Measurements from ENCODE around the gene SHROOM3. TPM values are rescaled to one million over a fixed set of nuclear protein-coding genes. Genes with fewer than 3 reads are reported as not detected.

The SHROOM3 gene
- total RNA-seq, 4 donors from 2014 or later, result 29.5 to 127 (median 59.9) TPM

GRCh38 chr4:76712564-76712963 is 277.5 kb downstream of the SHROOM3 start:
- Histone ChIP-seq H3K4me1 (peaks cover 3 to 55% (median 11%) of the 10 kb centered on the region in 3 donors), H3K27ac (no peak overlapping the region), H3K27me3 (no peaks in the 10 kb centered on the region), H3K9me3 (no peaks in the 10 kb centered on the region), H3K4me3 (no peak overlapping the region), H3K36me3 (peaks cover 0 to 10% of the 10 kb centered on the region in 2 donors)
- TF ChIP-seq EP300 (IDR thresholded peaks at IDR 0.05), result no peak
- no peak for TF ChIP-seq POLR2A (IDR thresholded peaks at IDR 0.05)
- no peak for TF ChIP-seq CTCF (IDR thresholded peaks at IDR 0.05)
- TF ChIP-seq POLR2AphosphoS5 (IDR thresholded peaks at IDR 0.05), result no peak
- ATAC-seq, result no peak
- WGBS, 2 donors (ENCODE audit: low coverage in 1 of 2), result 94 to 98% methylated on average over 5 of the region's 5 CpGs

DNA sequence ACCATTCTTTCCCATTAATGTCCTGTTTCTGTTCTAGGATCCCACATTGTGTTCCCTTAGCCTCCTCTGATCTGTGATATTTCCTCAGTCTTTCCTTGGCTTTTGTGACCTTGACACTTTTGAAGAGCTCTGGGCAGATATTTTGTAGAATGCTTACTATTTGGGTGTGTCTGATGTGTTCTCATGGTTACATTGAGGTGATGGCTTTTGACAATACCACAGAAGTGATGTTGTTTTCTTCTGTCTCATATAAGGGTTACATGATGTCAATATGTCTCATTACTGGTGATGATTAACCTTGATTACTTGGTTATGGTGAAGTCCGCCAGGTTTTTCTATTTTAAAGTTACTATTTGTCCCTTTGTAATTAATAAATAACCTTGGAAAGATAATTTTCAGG is 279.2 kb downstream of the SHROOM3 start:
- WGBS, 2 donors (ENCODE audit: low coverage in 1 of 2), result 100% methylated on average over 1 of the region's 1 CpG
- no peaks in the 10 kb centered on the region for H3K27me3 ChIP-seq
- H3K36me3 ChIP-seq, result peaks cover 0 to 10% of the 10 kb centered on the region in 2 donors
- TF ChIP-seq POLR2A (IDR thresholded peaks at IDR 0.05) (no peak), POLR2AphosphoS5 (IDR thresholded peaks at IDR 0.05) (no peak), EP300 (IDR thresholded peaks at IDR 0.05) (no peak), CTCF (IDR thresholded peaks at IDR 0.05) (no peak)
- H3K4me1 ChIP-seq, result peaks cover 0 to 57% (median 2%) of the 10 kb centered on the region in 3 donors
- no peak overlapping the region for H3K27ac ChIP-seq
- no peak for ATAC-seq
- no peak overlapping the region for H3K4me3 ChIP-seq
- no peaks in the 10 kb centered on the region for H3K9me3 ChIP-seq

DNA sequence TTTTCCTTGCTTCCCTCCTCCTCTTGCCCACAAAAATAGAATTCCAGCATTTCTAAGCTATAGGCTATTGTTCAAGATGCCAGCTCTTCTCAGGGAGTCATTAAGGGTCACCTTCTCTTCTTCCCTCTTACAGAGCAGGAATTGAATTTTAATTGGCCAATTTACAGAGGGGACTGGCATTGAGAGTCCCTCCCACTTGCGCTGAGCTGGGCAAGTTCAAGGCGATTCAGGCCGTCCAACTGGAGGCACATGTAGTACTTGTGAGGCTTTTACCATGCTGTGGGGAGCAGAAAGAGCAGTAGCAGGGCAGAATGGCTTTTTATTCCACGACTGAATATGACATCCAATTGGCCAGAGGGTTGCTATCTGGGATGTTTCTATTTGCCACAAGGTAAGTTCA is 281.0 kb downstream of the SHROOM3 start:
- Histone ChIP-seq H3K9me3 (no peaks in the 10 kb centered on the region), H3K36me3 (peaks cover 0 to 5% of the 10 kb centered on the region in 2 donors), H3K4me1 (peaks cover 0 to 57% (median 0%) of the 10 kb centered on the region in 3 donors), H3K4me3 (no peak overlapping the region), H3K27ac (peak overlapping the region in 2 of 4 donors; percentile 18 to 45), H3K27me3 (no peaks in the 10 kb centered on the region)
- ATAC-seq, result no peak
- TF ChIP-seq POLR2A (IDR thresholded peaks at IDR 0.05), result no peak
- TF ChIP-seq POLR2AphosphoS5 (IDR thresholded peaks at IDR 0.05), result no peak
- WGBS, 2 donors (ENCODE audit: low coverage in 1 of 2), result 87 to 91% methylated on average over 4 of the region's 4 CpGs

GRCh38 chr4:76716658-76717057 is 281.6 kb downstream of the SHROOM3 start:
- no peaks in the 10 kb centered on the region for H3K9me3 ChIP-seq
- H3K4me1 ChIP-seq, result peaks cover 0 to 57% (median 0%) of the 10 kb centered on the region in 3 donors
- peak overlapping the region in 2 of 4 donors; percentile 1 to 45 for H3K27ac ChIP-seq
- no peak for TF ChIP-seq POLR2A (IDR thresholded peaks at IDR 0.05)
- TF ChIP-seq CTCF (IDR thresholded peaks at IDR 0.05), result no peak
- no peak for TF ChIP-seq EP300 (IDR thresholded peaks at IDR 0.05)
- no peak for TF ChIP-seq POLR2AphosphoS5 (IDR thresholded peaks at IDR 0.05)
- no peaks in the 10 kb centered on the region for H3K36me3 ChIP-seq
- ATAC-seq, result no peak
- H3K27me3 ChIP-seq, result no peaks in the 10 kb centered on the region
- WGBS, 2 donors (ENCODE audit: low coverage in 1 of 2), result 62 to 78% methylated on average over 2 of the region's 2 CpGs
- no peak overlapping the region for H3K4me3 ChIP-seq

- Histone ChIP-seq H3K27ac (peak overlapping the region in 1 of 4 donors; percentile 1), H3K36me3 (no peaks in the 10 kb centered on the region), H3K9me3 (no peaks in the 10 kb centered on the region), H3K27me3 (no peaks in the 10 kb centered on the region), H3K4me3 (no peak overlapping the region), H3K4me1 (peaks cover 0 to 57% (median 0%) of the 10 kb centered on the region in 3 donors)
- WGBS, 2 donors (ENCODE audit: low coverage in 1 of 2), result 100% methylated on average over 1 of the region's 1 CpG
- TF ChIP-seq POLR2AphosphoS5 (IDR thresholded peaks at IDR 0.05) (no peak), EP300 (IDR thresholded peaks at IDR 0.05) (no peak), CTCF (IDR thresholded peaks at IDR 0.05) (no peak)
- ATAC-seq, result no peak
These were observed 282.4 kb downstream of the SHROOM3 start for GRCh38 chr4:76717431-76717830.
